Endothelial cell of umbilical vein (primary cell): ENCODE results near the gene DUSP2.

Experiments used
- CTCF ChIP-seq, 2 donors: IDR thresholded peaks; 1 replicate in 1 of 2; 2 replicates in 1 of 2; pipeline ENCODE4 v1.5.1; 2011; ENCODE audit warnings: low read length in 2 of 2, mild to moderate bottlenecking in 2 of 2, moderate library complexity in 2 of 2, control low read depth in 1 of 2, inconsistent platforms in 1 of 2, low read depth in 1 of 2; ENCODE audit not compliant: insufficient read depth in 1 of 2; ENCODE audit errors: extremely low read depth in 1 of 2
- EZH2 ChIP-seq: IDR thresholded peaks from 2 replicates; pipeline ENCODE4 v1.6.1; 2012; ENCODE audit warnings: borderline replicate concordance, low read depth, mild to moderate bottlenecking, moderate library complexity, low read length, inconsistent platforms; ENCODE audit not compliant: severe bottlenecking
- FOS ChIP-seq: IDR thresholded peaks from 2 replicates; pipeline ENCODE4 v1.6.1; 2011; ENCODE audit warnings: mild to moderate bottlenecking, low read length, moderate library complexity, borderline replicate concordance; ENCODE audit not compliant: insufficient read depth
- JUN ChIP-seq: IDR thresholded peaks from 2 replicates; pipeline ENCODE4 v1.6.1; 2011; ENCODE audit warnings: borderline replicate concordance, low read depth; ENCODE audit not compliant: insufficient read length, insufficient read depth
- MAX ChIP-seq: IDR thresholded peaks from 2 replicates; pipeline ENCODE4 v1.6.1; 2011; ENCODE audit not compliant: insufficient read depth, insufficient read length
- MYC ChIP-seq: IDR thresholded peaks from one replicate; pipeline ENCODE4 v1.6.1; 2011; ENCODE audit warnings: mild to moderate bottlenecking, low read depth, low read length
- POLR2A ChIP-seq: IDR thresholded peaks from 2 replicates; pipeline ENCODE4 v1.6.1; 2012; ENCODE audit warnings: low read depth, mild to moderate bottlenecking, control low read depth, low read length
- POLR2AphosphoS5 ChIP-seq: IDR thresholded peaks from 2 replicates; pipeline ENCODE4 v1.6.1; 2012; ENCODE audit warnings: low read depth, mild to moderate bottlenecking, control low read depth, low read length, moderate library complexity; ENCODE audit not compliant: insufficient read depth

GRCh38 chr2:96167407-96168013 is 22.3 kb upstream of the DUSP2 start:
- TF ChIP-seq CTCF (IDR thresholded peaks at IDR 0.05; ENCODE audit: extremely low read depth in 1 of 2, insufficient read depth in 1 of 2, low read depth in 1 of 2, low read length in 2 of 2) (no peak), POLR2AphosphoS5 (no peak), EZH2 (no peak), POLR2A (no peak), MAX (no peak), FOS (no peak), JUN (no peak), MYC (no peak)
